ENCODE results near the gene SLC16A10.

DNA sequence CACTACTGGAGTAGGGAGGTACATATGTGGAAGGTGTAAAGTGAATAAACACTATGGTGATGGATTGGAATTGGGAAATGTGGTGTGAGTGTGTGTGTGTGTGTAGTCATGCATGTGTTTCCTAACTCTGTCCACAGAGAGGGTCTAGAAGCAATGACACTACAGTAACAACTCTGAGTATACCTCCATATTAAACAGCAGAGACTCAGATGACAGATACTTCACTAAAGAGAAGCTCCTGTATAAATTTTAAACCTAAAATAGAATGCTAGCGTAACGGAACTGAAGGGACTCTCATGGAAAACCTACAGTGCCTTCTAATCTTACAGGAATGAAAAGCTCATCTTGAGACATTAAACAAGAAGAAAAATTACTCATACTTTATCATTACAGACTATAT, 150.5 kb downstream of the SLC16A10 start:
- TF ChIP-seq EZH2 (IDR thresholded peaks at IDR 0.05; ENCODE audit: low read depth, unreplicated experiment) (no peak), CTCF (conservative IDR thresholded peaks at IDR 0.05; ENCODE audit: low read depth in 2 of 2) (no peak), POLR2AphosphoS5 (IDR thresholded peaks at IDR 0.05; ENCODE audit: low read depth) (no peak), NANOG (IDR thresholded peaks at IDR 0.05; ENCODE audit: borderline replicate concordance) (no peak), EZH2phosphoT487 (IDR thresholded peaks at IDR 0.05; ENCODE audit: unreplicated experiment) (no peak), ZNF114 (CRISPR knock-in tag; IDR thresholded peaks at IDR 0.05) (no peak), STAT1 (IDR thresholded peaks at IDR 0.05; ENCODE audit: unreplicated experiment) (no peak), CREB1 (CRISPR knock-in tag; IDR thresholded peaks at IDR 0.05; ENCODE audit: low read depth) (no peak), ETS1 (IDR thresholded peaks at IDR 0.05) (no peak), ZNF331 (CRISPR knock-in tag; IDR thresholded peaks at IDR 0.05; ENCODE audit: low read depth) (no peak)
- TF ChIP-seq, protein P1, sequence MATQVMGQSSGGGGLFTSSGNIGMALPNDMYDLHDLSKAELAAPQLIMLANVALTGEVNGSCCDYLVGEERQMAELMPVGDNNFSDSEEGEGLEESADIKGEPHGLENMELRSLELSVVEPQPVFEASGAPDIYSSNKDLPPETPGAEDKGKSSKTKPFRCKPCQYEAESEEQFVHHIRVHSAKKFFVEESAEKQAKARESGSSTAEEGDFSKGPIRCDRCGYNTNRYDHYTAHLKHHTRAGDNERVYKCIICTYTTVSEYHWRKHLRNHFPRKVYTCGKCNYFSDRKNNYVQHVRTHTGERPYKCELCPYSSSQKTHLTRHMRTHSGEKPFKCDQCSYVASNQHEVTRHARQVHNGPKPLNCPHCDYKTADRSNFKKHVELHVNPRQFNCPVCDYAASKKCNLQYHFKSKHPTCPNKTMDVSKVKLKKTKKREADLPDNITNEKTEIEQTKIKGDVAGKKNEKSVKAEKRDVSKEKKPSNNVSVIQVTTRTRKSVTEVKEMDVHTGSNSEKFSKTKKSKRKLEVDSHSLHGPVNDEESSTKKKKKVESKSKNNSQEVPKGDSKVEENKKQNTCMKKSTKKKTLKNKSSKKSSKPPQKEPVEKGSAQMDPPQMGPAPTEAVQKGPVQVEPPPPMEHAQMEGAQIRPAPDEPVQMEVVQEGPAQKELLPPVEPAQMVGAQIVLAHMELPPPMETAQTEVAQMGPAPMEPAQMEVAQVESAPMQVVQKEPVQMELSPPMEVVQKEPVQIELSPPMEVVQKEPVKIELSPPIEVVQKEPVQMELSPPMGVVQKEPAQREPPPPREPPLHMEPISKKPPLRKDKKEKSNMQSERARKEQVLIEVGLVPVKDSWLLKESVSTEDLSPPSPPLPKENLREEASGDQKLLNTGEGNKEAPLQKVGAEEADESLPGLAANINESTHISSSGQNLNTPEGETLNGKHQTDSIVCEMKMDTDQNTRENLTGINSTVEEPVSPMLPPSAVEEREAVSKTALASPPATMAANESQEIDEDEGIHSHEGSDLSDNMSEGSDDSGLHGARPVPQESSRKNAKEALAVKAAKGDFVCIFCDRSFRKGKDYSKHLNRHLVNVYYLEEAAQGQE (IDR thresholded peaks at IDR 0.05; ENCODE audit: unreplicated experiment), result no peak

All from GM23338 (cell line).